Activated naive CD4-positive, alpha-beta T cell treated with anti-CD3 and anti-CD28 coated beads, Interleukin-2, amount 50 U/mL, for 72 hours (primary cell): ENCODE measurements around the gene CDH13. TPM values are rescaled to one million over a fixed set of nuclear protein-coding genes. Genes with fewer than 3 reads are reported as not detected.

Experiments
- ATAC-seq, 2 donors: fragments of 150-1000 bp; cut with Tn5 transposase; 2 replicates each; pipeline ENCODE4 v1.10.0; 2021; ENCODE audit warnings: mild to moderate bottlenecking in 2 of 2, moderate library complexity in 2 of 2
- DNase-seq, 2 donors: peaks; one replicate each; pipeline ENCODE4 v3.0.0; 2021 to 2022; ENCODE audit warnings: low spot score in 2 of 2
- H3K27ac Mint-ChIP-seq, 2 donors: one replicate each; pipeline ENCODE4 v1.8.0; 2022; ENCODE audit warnings: mild to moderate bottlenecking in 2 of 2, mixed read lengths in 2 of 2
- H3K36me3 Mint-ChIP-seq, 2 donors: one replicate each; pipeline ENCODE4 v1.8.0; 2022; ENCODE audit warnings: mixed read lengths in 2 of 2
- H3K9me3 Mint-ChIP-seq, 2 donors: one replicate each; pipeline ENCODE4 v1.8.0; 2022; ENCODE audit warnings: mixed read lengths in 2 of 2
- total RNA-seq, 2 donors: library from RNA; stranded (reverse); gene quantifications; one replicate each; pipeline ENCODE4 v1.2.3, GENCODE V29; 2022

The CDH13 gene
- total RNA-seq, 2 donors from 2014 or later, result not detected

DNA sequence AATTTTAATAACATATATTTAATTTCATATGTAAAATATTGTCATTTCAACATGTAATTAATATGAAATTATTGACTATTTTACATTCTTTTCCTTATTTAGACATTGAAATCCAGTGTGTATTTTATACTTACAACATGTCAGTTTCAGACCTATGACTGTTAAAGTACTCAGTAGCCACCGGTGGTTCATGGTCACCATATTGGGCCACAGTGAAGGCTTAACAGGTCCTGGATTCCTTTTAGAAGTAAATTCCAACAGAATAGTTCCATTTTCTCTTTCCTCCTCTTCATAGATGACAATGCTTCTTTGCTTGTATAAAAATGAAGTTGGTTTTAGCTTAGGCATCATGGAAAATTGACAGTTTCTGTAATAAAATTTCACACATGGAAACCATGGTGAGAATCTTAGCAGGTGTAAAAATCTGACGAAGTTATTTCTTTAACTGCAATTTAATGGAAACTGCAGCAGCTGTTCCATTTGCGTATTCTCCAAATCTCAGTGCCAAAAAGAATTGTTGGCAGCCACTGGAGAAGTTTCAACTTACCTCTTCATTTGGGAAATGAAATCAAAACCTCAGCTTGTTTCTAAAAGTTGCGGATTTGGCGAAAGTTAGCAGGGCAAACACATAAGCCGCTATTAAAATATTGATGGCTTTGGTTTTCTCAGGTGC, 231.1 kb downstream of the CDH13 start:
- Mint-ChIP-seq H3K9me3 (peaks cover 4 to 8% of the 10 kb centered on the region in 2 donors), H3K27ac (no peak overlapping the region), H3K36me3 (peaks cover 0 to 5% of the 10 kb centered on the region in 2 donors)
- no peak for DNase-seq
- ATAC-seq, result no peak

GRCh38 chr16:82859662-82860061, 232.9 kb downstream of the CDH13 start:
- Mint-ChIP-seq H3K36me3 (peaks cover 0 to 5% of the 10 kb centered on the region in 2 donors), H3K27ac (no peak overlapping the region), H3K9me3 (peaks cover 8 to 9% of the 10 kb centered on the region in 2 donors)
- DNase-seq, result no peak
- ATAC-seq, result no peak

DNA sequence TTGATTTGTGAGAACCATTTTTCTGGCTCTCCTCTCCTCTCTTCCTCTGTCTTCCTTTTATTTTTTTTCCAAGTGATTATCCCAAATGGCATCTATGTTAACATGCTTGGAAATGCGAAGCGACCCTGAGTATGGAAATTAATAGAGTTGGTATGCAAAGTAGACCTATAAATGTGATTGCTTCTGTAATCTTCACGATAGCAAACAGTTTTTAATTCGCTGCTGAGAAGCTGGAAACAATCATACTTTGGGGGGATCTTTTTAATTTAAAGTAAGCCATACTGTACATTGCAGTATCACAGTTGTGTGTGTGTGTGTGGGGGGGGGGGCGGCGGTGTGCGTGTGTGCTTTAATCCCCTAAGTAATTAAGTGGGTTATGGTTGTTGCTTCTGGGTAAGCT, 233.3 kb downstream of the CDH13 start:
- Mint-ChIP-seq H3K27ac (no peak overlapping the region), H3K9me3 (peaks cover 8 to 9% of the 10 kb centered on the region in 2 donors), H3K36me3 (peaks cover 0 to 5% of the 10 kb centered on the region in 2 donors)
- ATAC-seq, result no peak
- DNase-seq, result no peak

GRCh38 chr16:82862057-82862456, 235.3 kb downstream of the CDH13 start:
- Mint-ChIP-seq H3K27ac (peak overlapping the region in 1 of 2 donors; percentile 29), H3K9me3 (peaks cover 8 to 13% of the 10 kb centered on the region in 2 donors), H3K36me3 (peaks cover 0 to 5% of the 10 kb centered on the region in 2 donors)
- DNase-seq, result no peak
- no peak for ATAC-seq

DNA sequence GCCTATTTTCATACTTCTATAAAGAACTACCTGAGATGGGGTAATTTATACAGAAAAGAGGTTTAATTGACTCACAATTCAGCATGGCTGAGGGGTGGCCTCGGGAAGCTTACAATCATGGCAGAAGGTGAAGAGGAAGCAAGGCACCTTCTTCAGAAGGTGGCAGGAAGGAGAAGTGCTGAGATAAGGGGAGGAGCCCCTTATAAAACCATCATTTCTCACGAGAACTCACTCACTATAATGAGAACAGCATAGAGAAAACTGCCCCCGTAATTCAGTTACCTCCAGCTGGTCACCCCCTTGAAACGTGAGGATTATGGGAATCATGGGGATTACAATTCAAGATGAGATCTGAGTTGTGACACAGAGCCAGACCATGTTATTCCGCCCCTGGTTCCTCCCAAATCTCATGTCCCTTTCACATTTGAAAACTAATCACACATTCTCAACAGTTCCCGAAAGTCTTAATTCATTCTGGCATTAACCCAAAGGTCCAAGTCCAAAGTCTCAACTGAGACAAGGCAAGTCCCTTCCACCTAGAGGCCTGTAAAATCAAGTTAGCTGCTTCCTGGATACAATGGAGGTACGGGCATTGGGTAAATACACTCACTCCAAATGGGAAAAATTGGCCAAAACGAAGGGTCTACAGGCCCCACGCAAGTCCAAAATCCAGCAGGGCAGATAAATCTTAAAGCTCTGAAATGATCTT, 237.7 kb downstream of the CDH13 start:
- H3K36me3 Mint-ChIP-seq, result peaks cover 0 to 5% of the 10 kb centered on the region in 2 donors

DNA sequence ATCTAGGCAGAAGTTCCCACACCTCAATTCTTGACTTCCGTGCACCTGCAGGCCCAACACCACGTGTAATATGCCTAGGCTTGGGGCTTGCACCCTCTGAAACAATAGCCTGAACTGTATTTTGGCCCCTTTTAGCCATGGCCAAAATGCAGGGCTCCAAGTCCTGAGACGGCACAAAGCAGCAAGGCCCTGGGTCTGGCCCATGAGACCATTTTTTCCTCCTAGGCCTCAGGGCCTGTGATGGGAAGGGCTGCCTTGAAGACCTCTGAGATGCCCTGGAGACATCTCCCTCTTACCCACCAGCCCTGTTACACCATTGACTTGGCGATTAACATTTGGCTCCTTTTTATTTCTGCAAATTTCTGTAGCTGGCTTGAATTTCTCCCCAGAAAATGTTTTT, 238.6 kb downstream of the CDH13 start:
- H3K36me3 Mint-ChIP-seq, result peaks cover 0 to 5% of the 10 kb centered on the region in 2 donors
- H3K27ac Mint-ChIP-seq, result no peak overlapping the region
- DNase-seq (no peak), ATAC-seq (no peak)
- H3K9me3 Mint-ChIP-seq, result peaks cover 7 to 9% of the 10 kb centered on the region in 2 donors

More for the DNA sequence above, 237.7 kb downstream of the CDH13 start:
- Mint-ChIP-seq H3K27ac (no peak overlapping the region), H3K9me3 (peaks cover 4 to 13% of the 10 kb centered on the region in 2 donors)
- DNase-seq (no peak), ATAC-seq (no peak)

GRCh38 chr16:82867485-82867884, 240.7 kb downstream of the CDH13 start:
- Mint-ChIP-seq H3K36me3 (peaks cover 0 to 5% of the 10 kb centered on the region in 2 donors), H3K27ac (no peak overlapping the region), H3K9me3 (peaks cover 9 to 14% of the 10 kb centered on the region in 2 donors)
- no peak for ATAC-seq
- DNase-seq, result no peak

DNA sequence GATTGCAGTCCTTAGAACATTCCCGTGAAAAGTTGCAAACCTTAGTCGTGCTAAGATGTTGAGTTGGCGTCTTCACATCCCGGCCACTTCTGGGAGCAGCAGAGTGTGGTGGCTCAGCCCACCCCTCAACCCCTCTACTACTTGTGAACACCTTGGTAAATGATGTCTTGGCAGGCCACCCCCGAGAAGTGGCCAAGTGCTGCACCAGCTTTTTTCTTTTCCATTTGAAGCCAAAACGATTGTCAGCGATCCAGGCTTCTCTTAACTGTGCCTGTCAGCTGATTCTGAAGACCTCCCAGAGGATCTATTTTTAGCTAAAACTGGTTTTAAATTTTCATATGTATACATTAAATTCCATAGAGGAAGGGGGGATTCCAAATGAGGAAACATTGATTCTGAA, 247.5 kb downstream of the CDH13 start:
- H3K27ac Mint-ChIP-seq, result no peak overlapping the region
- no peak for ATAC-seq
- no peaks in the 10 kb centered on the region for H3K36me3 Mint-ChIP-seq
- peaks cover 5 to 9% of the 10 kb centered on the region in 2 donors for H3K9me3 Mint-ChIP-seq
- no peak for DNase-seq

DNA sequence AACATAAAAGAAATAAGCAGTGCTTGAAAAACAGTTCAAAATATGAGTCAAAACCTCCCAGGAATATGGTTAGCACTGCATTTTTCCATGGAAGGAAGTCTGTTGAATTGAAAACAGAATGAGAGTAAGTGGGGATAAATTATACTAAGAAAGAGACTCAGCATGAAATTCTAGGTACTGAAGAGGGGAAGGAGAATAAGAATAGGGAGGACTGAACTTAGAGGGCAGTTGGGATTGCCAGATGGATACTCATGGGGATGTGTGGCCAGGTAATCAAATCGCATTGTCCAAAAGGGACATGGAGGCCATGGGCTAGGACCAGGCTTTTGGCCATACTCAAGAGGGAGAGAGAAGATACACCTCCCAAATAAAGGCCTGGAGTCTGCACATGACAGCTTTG, 247.9 kb downstream of the CDH13 start:
- H3K27ac Mint-ChIP-seq, result no peak overlapping the region
- ATAC-seq, result no peak

GRCh38 chr16:82876951-82877350, 250.2 kb downstream of the CDH13 start:
- DNase-seq (no peak), ATAC-seq (no peak)
- no peaks in the 10 kb centered on the region for H3K9me3 Mint-ChIP-seq
- no peak overlapping the region for H3K27ac Mint-ChIP-seq
- no peaks in the 10 kb centered on the region for H3K36me3 Mint-ChIP-seq

More for the DNA sequence above, 247.9 kb downstream of the CDH13 start:
- H3K9me3 Mint-ChIP-seq, result peaks cover 5 to 6% of the 10 kb centered on the region in 2 donors
- DNase-seq, result no peak
- no peaks in the 10 kb centered on the region for H3K36me3 Mint-ChIP-seq

GRCh38 chr16:82878466-82878865, 251.7 kb downstream of the CDH13 start:
- ATAC-seq (no peak), DNase-seq (no peak)
- Mint-ChIP-seq H3K36me3 (no peaks in the 10 kb centered on the region), H3K9me3 (no peaks in the 10 kb centered on the region), H3K27ac (no peak overlapping the region)

GRCh38 chr16:82880346-82880745, 253.6 kb downstream of the CDH13 start:
- no peak overlapping the region for H3K27ac Mint-ChIP-seq
- peaks cover 0 to under 1% of the 10 kb centered on the region in 2 donors for H3K9me3 Mint-ChIP-seq
- DNase-seq (no peak), ATAC-seq (no peak)
- no peaks in the 10 kb centered on the region for H3K36me3 Mint-ChIP-seq

DNA sequence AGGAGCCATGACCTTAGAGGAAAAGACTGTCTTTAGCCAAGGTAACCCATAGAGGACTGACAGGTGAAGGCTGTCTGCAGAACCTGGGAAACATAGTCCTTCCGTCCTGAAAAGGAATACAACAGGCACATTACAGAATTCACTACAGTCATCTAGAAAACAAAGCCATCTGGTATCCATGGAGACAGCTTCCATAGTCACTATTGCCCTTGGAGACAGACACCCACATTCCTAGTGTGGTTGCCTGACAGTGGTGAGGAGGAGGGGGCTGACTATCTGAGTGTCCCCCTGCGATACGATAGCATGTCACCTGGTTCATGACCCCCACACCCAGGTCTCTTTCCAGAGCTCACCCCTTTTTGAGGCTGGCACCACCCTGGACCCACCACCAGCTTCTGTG, 254.7 kb downstream of the CDH13 start:
- H3K9me3 Mint-ChIP-seq, result peaks cover 0 to 3% of the 10 kb centered on the region in 2 donors

GRCh38 chr16:82882226-82882625, 255.5 kb downstream of the CDH13 start:
- no peaks in the 10 kb centered on the region for H3K36me3 Mint-ChIP-seq
- DNase-seq (no peak), ATAC-seq (no peak)
- H3K27ac Mint-ChIP-seq, result no peak overlapping the region
- peaks cover 0 to 5% of the 10 kb centered on the region in 2 donors for H3K9me3 Mint-ChIP-seq

More for the DNA sequence above, 254.7 kb downstream of the CDH13 start:
- ATAC-seq (no peak), DNase-seq (no peak)
- no peak overlapping the region for H3K27ac Mint-ChIP-seq
- no peaks in the 10 kb centered on the region for H3K36me3 Mint-ChIP-seq

DNA sequence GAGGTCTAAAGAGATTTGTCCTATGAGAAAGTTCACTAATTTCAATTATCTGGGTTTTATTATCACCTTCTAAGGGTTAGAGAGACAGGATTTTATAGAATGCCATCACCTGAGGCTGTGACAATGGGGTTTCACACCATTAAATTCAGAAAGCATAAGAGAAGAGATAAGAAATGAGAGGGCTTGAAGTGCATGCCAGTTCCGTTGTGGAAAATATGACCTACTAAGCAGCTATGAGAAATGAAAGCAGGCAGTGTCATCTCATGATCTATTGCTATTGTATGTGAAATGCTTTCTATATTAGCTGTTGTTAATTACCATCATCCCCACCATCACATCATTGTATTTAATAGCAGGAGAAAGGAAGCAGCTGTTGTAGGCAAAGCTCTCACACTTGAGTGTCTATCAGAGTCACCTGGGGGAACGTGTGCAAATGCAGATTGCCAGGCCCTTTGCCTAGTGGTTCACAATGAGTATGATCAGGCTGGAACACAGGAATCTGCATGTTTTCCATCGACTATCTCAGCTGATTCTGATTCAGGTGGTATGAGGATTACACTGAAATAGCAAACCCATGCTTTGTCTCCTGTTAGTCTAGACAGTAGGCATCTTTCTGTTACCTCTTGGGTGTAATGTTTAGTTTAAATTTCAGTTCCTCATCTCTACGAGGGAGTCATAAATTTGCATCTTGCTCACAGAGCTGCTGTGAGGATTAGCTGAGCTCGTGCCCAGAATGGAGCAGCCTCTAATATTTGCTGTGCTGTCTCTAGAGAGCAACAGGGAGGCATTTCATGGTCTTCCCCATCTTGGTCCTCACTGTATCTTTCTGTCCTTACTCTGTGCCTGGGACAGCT, 256.4 kb downstream of the CDH13 start:
- no peaks in the 10 kb centered on the region for H3K36me3 Mint-ChIP-seq
- H3K27ac Mint-ChIP-seq, result no peak overlapping the region
- ATAC-seq (peak in 1 of 2 donors; percentile 32), DNase-seq (no peak)
- H3K9me3 Mint-ChIP-seq, result peaks cover 0 to 6% of the 10 kb centered on the region in 2 donors

DNA sequence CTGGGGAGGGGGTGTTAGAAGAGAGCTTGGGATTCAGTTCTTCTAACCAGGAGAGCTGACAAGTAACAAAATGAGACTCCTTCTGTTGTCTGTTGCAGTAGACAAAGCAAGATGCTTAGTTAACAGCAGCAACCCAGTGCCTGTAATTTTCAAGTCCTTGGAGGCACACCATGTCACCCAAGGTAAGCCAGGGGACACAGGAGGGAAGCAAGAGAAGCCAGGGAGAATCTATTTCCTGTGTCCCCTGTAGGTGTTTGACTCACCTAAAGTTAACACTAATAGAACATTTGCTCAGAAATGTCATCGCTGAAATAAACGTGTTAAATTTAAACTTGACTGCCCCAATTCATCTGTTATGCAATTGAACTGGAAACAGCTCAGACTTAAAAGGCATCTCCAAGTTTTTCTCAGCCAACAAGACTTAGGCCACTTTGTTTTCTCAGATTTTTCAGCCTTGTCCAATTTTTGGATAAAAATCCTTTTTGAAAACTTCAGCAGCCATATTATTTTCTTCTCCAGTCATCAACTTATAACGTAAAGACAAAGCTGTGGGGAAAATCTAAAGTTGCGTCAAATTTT, 257.6 kb downstream of the CDH13 start:
- no peak for DNase-seq
- Mint-ChIP-seq H3K9me3 (peaks cover 0 to 6% of the 10 kb centered on the region in 2 donors), H3K27ac (no peak overlapping the region), H3K36me3 (no peaks in the 10 kb centered on the region)
- no peak for ATAC-seq
